HCT116 (cell line): Measurements from ENCODE around the gene STK32B.

Experiments
- CBX3 ChIP-seq: IDR thresholded peaks from 2 replicates; pipeline ENCODE4 v1.6.1; 2012; ENCODE audit warnings: low read depth
- CTCF ChIP-seq, 3 experiments: fragments of 200-600 bp in 1 of 3; sonication (generic) in 1 of 3; IDR thresholded peaks in 2 of 3; conservative IDR thresholded peaks in 1 of 3; 2 replicates each; pipeline ENCODE4 v1.5.1; 2012 to 2017; ENCODE audit warnings: low read depth in 2 of 3, low read length in 2 of 3, antibody characterized with exemption in 1 of 3, borderline replicate concordance in 1 of 3, control low read depth in 1 of 3, mild to moderate bottlenecking in 1 of 3, mixed read lengths in 1 of 3, mixed run types in 1 of 3, moderate library complexity in 1 of 3; ENCODE audit not compliant: insufficient read depth in 1 of 3
- EZH2 ChIP-seq: fragments of 200-600 bp; sonication (generic); IDR thresholded peaks from 2 replicates; pipeline ENCODE4 v1.6.1; 2017; ENCODE audit warnings: antibody characterized with exemption, mixed run types
- POLR2A ChIP-seq: IDR thresholded peaks from 2 replicates; pipeline ENCODE4 v1.7.0; 2011; ENCODE audit warnings: borderline replicate concordance; ENCODE audit not compliant: insufficient read depth, insufficient read length; ENCODE audit errors: extremely low read depth
- POLR2AphosphoS5 ChIP-seq: IDR thresholded peaks from 2 replicates; pipeline ENCODE4 v1.6.1; 2011; ENCODE audit warnings: mild to moderate bottlenecking, low read depth, low read length, moderate library complexity
- RAD21 ChIP-seq: IDR thresholded peaks from 2 replicates; pipeline ENCODE4 v1.6.1; 2012; ENCODE audit warnings: low read depth, mild to moderate bottlenecking
- REST ChIP-seq: IDR thresholded peaks from 2 replicates; pipeline ENCODE4 v1.6.1; 2012; ENCODE audit warnings: low read depth
- SP1 ChIP-seq: IDR thresholded peaks from 2 replicates; pipeline ENCODE4 v1.6.1; 2012; ENCODE audit warnings: low read depth
- SRF ChIP-seq: IDR thresholded peaks from 2 replicates; pipeline ENCODE4 v1.6.1; 2012; ENCODE audit warnings: low read depth
- ZNF274 ChIP-seq: fragments of 200-500 bp; sonication (Bioruptor generic); IDR thresholded peaks from 2 replicates; pipeline ENCODE4 v1.6.1; 2014; ENCODE audit warnings: mild to moderate bottlenecking, low read depth, low read length, inconsistent platforms

GRCh38 chr4:5545271-5545670 is 494.0 kb downstream of the STK32B start:
- TF ChIP-seq REST (no peak), POLR2AphosphoS5 (no peak), CTCF (IDR thresholded peaks at IDR 0.05 in 2 of 3, conservative IDR thresholded peaks at IDR 0.05 in 1 of 3; ENCODE audit: borderline replicate concordance in 1 of 3, insufficient read depth in 1 of 3, low read depth in 2 of 3, low read length in 2 of 3) (no peak), POLR2A (no peak), SP1 (no peak), RAD21 (no peak), SRF (no peak), EZH2 (no peak), ZNF274 (no peak), CBX3 (no peak)
